ENCODE results near the gene RFLNA.

Gene RFLNA

GRCh38 chr12:124284368-124284767 lies 10.5 kb upstream of the RFLNA start:
- Histone ChIP-seq H3K79me2 (ENCODE audit: low read length) (no peaks in the 10 kb centered on the region), H3F3A (ENCODE audit: insufficient read depth, low read length) (no peaks in the 10 kb centered on the region), H3K27ac (ENCODE audit: low read length) (no peak overlapping the region), H3K9me2 (replicated peaks; ENCODE audit: insufficient read depth, low read length) (no peaks in the 10 kb centered on the region), H3K9me3 (replicated peaks; ENCODE audit: insufficient read depth, low read length) (no peaks in the 10 kb centered on the region), H4K20me1 (ENCODE audit: insufficient read depth, low read length) (no peaks in the 10 kb centered on the region), H2AFZ (ENCODE audit: low read length) (no peak overlapping the region), H3K4me1 (ENCODE audit: low read length) (no peaks in the 10 kb centered on the region), H3K4me2 (ENCODE audit: low read depth, low read length) (no peak overlapping the region), H3K4me3 (ENCODE audit: low read length) (no peak overlapping the region), H3K36me3 (replicated peaks; ENCODE audit: insufficient read depth, low read length) (no peaks in the 10 kb centered on the region), H3K9ac (ENCODE audit: low read length) (no peak overlapping the region), H3K27me3 (replicated peaks; ENCODE audit: insufficient read depth, low read length) (no peaks in the 10 kb centered on the region)
- TF ChIP-seq EZH2phosphoT487 (IDR thresholded peaks at IDR 0.05; ENCODE audit: low read length) (no peak), CTCF (IDR thresholded peaks at IDR 0.05; ENCODE audit: low read length) (no peak), EZH2 (optimal IDR thresholded peaks at IDR 0.05; ENCODE audit: low read depth, low read length) (no peak)
- DNase-seq, result no peak

GRCh38 chr12:124286414-124286813 lies 8.5 kb upstream of the RFLNA start:
- Histone ChIP-seq H3K9ac (ENCODE audit: low read length) (no peak overlapping the region), H3K79me2 (ENCODE audit: low read length) (no peaks in the 10 kb centered on the region), H3K9me2 (replicated peaks; ENCODE audit: insufficient read depth, low read length) (no peaks in the 10 kb centered on the region), H3K4me1 (ENCODE audit: low read length) (no peaks in the 10 kb centered on the region), H3K4me2 (ENCODE audit: low read depth, low read length) (no peak overlapping the region), H3K4me3 (ENCODE audit: low read length) (no peak overlapping the region), H3K27ac (ENCODE audit: low read length) (no peak overlapping the region), H3K9me3 (replicated peaks; ENCODE audit: insufficient read depth, low read length) (no peaks in the 10 kb centered on the region), H4K20me1 (ENCODE audit: insufficient read depth, low read length) (no peaks in the 10 kb centered on the region), H3K27me3 (replicated peaks; ENCODE audit: insufficient read depth, low read length) (no peaks in the 10 kb centered on the region), H3F3A (ENCODE audit: insufficient read depth, low read length) (no peaks in the 10 kb centered on the region), H3K36me3 (replicated peaks; ENCODE audit: insufficient read depth, low read length) (no peaks in the 10 kb centered on the region), H2AFZ (ENCODE audit: low read length) (no peak overlapping the region)
- DNase-seq, result no peak
- no peak for TF ChIP-seq EZH2 (optimal IDR thresholded peaks at IDR 0.05; ENCODE audit: low read depth, low read length)

- Histone ChIP-seq H3K27me3 (replicated peaks; ENCODE audit: insufficient read depth, low read length) (no peaks in the 10 kb centered on the region), H3K4me1 (ENCODE audit: low read length) (no peaks in the 10 kb centered on the region), H3K4me3 (ENCODE audit: low read length) (no peak overlapping the region), H3F3A (ENCODE audit: insufficient read depth, low read length) (no peaks in the 10 kb centered on the region), H3K9me2 (replicated peaks; ENCODE audit: insufficient read depth, low read length) (no peaks in the 10 kb centered on the region), H3K9ac (ENCODE audit: low read length) (no peak overlapping the region), H4K20me1 (ENCODE audit: insufficient read depth, low read length) (no peaks in the 10 kb centered on the region), H3K79me2 (ENCODE audit: low read length) (no peaks in the 10 kb centered on the region), H2AFZ (ENCODE audit: low read length) (no peak overlapping the region), H3K36me3 (replicated peaks; ENCODE audit: insufficient read depth, low read length) (no peaks in the 10 kb centered on the region), H3K27ac (ENCODE audit: low read length) (no peak overlapping the region), H3K9me3 (replicated peaks; ENCODE audit: insufficient read depth, low read length) (no peaks in the 10 kb centered on the region), H3K4me2 (ENCODE audit: low read depth, low read length) (no peak overlapping the region)
- TF ChIP-seq CTCF (IDR thresholded peaks at IDR 0.05; ENCODE audit: low read length) (no peak), EZH2phosphoT487 (IDR thresholded peaks at IDR 0.05; ENCODE audit: low read length) (no peak), EZH2 (optimal IDR thresholded peaks at IDR 0.05; ENCODE audit: low read depth, low read length) (no peak)
- DNase-seq, result no peak
Measured at GRCh38 chr12:124286971-124287370, 7.9 kb upstream of the RFLNA start.

GRCh38 chr12:124289634-124290600 lies 5.0 kb upstream of the RFLNA start:
- Histone ChIP-seq H3K27ac (ENCODE audit: low read length) (no peak overlapping the region), H3K27me3 (replicated peaks; ENCODE audit: insufficient read depth, low read length) (no peaks in the 10 kb centered on the region), H3K9me3 (replicated peaks; ENCODE audit: insufficient read depth, low read length) (no peaks in the 10 kb centered on the region), H3K36me3 (replicated peaks; ENCODE audit: insufficient read depth, low read length) (no peaks in the 10 kb centered on the region), H4K20me1 (ENCODE audit: insufficient read depth, low read length) (no peaks in the 10 kb centered on the region), H3K4me1 (ENCODE audit: low read length) (no peaks in the 10 kb centered on the region), H3K4me2 (ENCODE audit: low read depth, low read length) (no peak overlapping the region), H3K9me2 (replicated peaks; ENCODE audit: insufficient read depth, low read length) (no peaks in the 10 kb centered on the region), H3K9ac (ENCODE audit: low read length) (no peak overlapping the region), H3F3A (ENCODE audit: insufficient read depth, low read length) (no peaks in the 10 kb centered on the region), H2AFZ (ENCODE audit: low read length) (no peak overlapping the region), H3K79me2 (ENCODE audit: low read length) (no peaks in the 10 kb centered on the region), H3K4me3 (ENCODE audit: low read length) (no peak overlapping the region)
- no peak for DNase-seq
- TF ChIP-seq EZH2 (optimal IDR thresholded peaks at IDR 0.05; ENCODE audit: low read depth, low read length) (no peak), CTCF (IDR thresholded peaks at IDR 0.05; ENCODE audit: low read length) (no peak), EZH2phosphoT487 (IDR thresholded peaks at IDR 0.05; ENCODE audit: low read length) (no peak)
